ENCODE results near the gene MEIS1. TPM values are rescaled to one million over a fixed set of nuclear protein-coding genes. Genes with fewer than 3 reads are reported as not detected.

Gene MEIS1
- total and polyA plus RNA-seq, 4 experiments from 2014 or later, result not detected

- intact Hi-C loops (cut with micrococcal nuclease), result no loop called here
- Mint-ChIP-seq H3K4me1 (no peaks in the 10 kb centered on the region), H3K9me3 (peaks cover 0 to 3% (median 0%) of the 10 kb centered on the region in 8 donors), H3K27me3 (peaks cover 5 to 9% of the 10 kb centered on the region in 2 donors), H3K27ac (no peak overlapping the region), H3K4me3 (no peak overlapping the region), H3K36me3 (no peaks in the 10 kb centered on the region)
- H3K27me3 ChIP-seq (ENCODE audit: insufficient read depth, low read length), result no peaks in the 10 kb centered on the region
- no peak for DNase-seq
- ChIA-PET CTCF (ENCODE audit: partially characterized antibody) (no interaction called here), POLR2A (ENCODE audit: partially characterized antibody) (no interaction called here)
- no peaks in the 10 kb centered on the region for H3K9me3 ChIP-seq (ENCODE audit: control insufficient read depth in 1 of 2, low read length in 2 of 2)
- H3K27ac ChIP-seq (ENCODE audit: low read depth, low read length), result no peak overlapping the region
- no peak overlapping the region for H3K4me3 ChIP-seq (ENCODE audit: low read length in 2 of 2)
- H3K4me1 ChIP-seq (ENCODE audit: insufficient read depth, low read length), result no peaks in the 10 kb centered on the region
- H3K36me3 ChIP-seq (ENCODE audit: insufficient read depth, low read length), result no peaks in the 10 kb centered on the region
Measured at GRCh38 chr2:66569321-66569851, 134.5 kb downstream of the MEIS1 start.

DNA sequence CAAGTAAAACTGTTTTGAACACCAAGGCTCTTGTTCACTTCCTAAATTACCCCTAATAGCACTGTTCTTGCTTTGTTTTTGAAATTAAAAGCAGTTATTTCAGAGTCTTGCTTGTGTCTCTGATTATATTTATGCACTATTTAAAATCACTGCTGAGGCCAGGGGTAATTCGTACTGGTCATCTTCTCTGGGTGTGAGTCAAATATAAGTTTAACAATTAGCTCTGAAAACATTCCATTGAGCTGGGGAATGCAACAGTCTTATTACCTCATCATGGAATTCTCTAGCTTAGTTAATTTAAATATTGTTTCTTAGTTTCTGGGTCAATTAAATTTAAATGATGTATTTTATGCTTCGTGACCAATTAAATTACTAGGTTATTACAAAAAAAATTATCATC, 135.0 kb downstream of the MEIS1 start:
- Mint-ChIP-seq H3K27me3 (peaks cover 8 to 12% of the 10 kb centered on the region in 2 donors), H3K4me3 (no peak overlapping the region), H3K4me1 (peaks cover 0 to 1% (median under 1%) of the 10 kb centered on the region in 4 donors), H3K27ac (no peak overlapping the region), H3K9me3 (peaks cover 0 to 3% (median 0%) of the 10 kb centered on the region in 8 donors), H3K36me3 (no peaks in the 10 kb centered on the region)
- ChIA-PET POLR2A (ENCODE audit: partially characterized antibody) (no interaction called here), CTCF (ENCODE audit: partially characterized antibody) (no interaction called here)
- no peaks in the 10 kb centered on the region for H3K9me3 ChIP-seq (ENCODE audit: control insufficient read depth in 1 of 2, low read length in 2 of 2)
- intact Hi-C loops (cut with micrococcal nuclease), result no loop called here
- H3K27me3 ChIP-seq (ENCODE audit: insufficient read depth, low read length), result peaks cover under 1% of the 10 kb centered on the region
- H3K4me1 ChIP-seq (ENCODE audit: insufficient read depth, low read length), result no peaks in the 10 kb centered on the region
- H3K27ac ChIP-seq (ENCODE audit: low read depth, low read length), result no peak overlapping the region
- DNase-seq, result no peak
- no peak overlapping the region for H3K4me3 ChIP-seq (ENCODE audit: low read length in 2 of 2)
- no peaks in the 10 kb centered on the region for H3K36me3 ChIP-seq (ENCODE audit: insufficient read depth, low read length)

- ChIA-PET POLR2A (ENCODE audit: partially characterized antibody) (no interaction called here), CTCF (ENCODE audit: partially characterized antibody) (no interaction called here)
- Histone ChIP-seq H3K9me3 (ENCODE audit: control insufficient read depth in 1 of 2, low read length in 2 of 2) (no peaks in the 10 kb centered on the region), H3K27me3 (ENCODE audit: insufficient read depth, low read length) (peaks cover 3% of the 10 kb centered on the region), H3K27ac (ENCODE audit: low read depth, low read length) (no peak overlapping the region), H3K36me3 (ENCODE audit: insufficient read depth, low read length) (no peaks in the 10 kb centered on the region), H3K4me3 (ENCODE audit: low read length in 2 of 2) (no peak overlapping the region), H3K4me1 (ENCODE audit: insufficient read depth, low read length) (no peaks in the 10 kb centered on the region)
- intact Hi-C loops (cut with micrococcal nuclease), result no loop called here
- no peak overlapping the region for H3K27ac Mint-ChIP-seq
- H3K27me3 Mint-ChIP-seq, result peaks cover 12 to 17% of the 10 kb centered on the region in 2 donors
- no peak overlapping the region for H3K4me3 Mint-ChIP-seq
- DNase-seq, result no peak
- H3K36me3 Mint-ChIP-seq, result no peaks in the 10 kb centered on the region
- peaks cover 0 to 3% (median 0%) of the 10 kb centered on the region in 8 donors for H3K9me3 Mint-ChIP-seq
- H3K4me1 Mint-ChIP-seq, result peaks cover 0 to 6% (median 2%) of the 10 kb centered on the region in 4 donors
Measured at GRCh38 chr2:66570471-66570870, 135.5 kb downstream of the MEIS1 start.

DNA sequence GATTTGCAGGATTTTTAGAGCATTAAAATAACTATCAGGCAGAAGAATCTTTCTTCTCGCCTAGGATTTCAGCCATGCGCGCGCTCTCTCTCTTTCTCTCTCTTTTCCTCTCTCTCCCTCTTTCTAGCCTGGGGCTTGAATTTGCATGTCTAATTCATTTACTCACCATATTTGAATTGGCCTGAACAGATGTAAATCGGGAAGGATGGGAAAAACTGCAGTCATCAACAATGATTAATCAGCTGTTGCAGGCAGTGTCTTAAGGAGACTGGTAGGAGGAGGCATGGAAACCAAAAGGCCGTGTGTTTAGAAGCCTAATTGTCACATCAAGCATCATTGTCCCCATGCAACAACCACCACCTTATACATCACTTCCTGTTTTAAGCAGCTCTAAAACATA, 137.0 kb downstream of the MEIS1 start:
- H3K9me3 ChIP-seq (ENCODE audit: control insufficient read depth in 1 of 2, low read length in 2 of 2), result no peaks in the 10 kb centered on the region
- Mint-ChIP-seq H3K9me3 (peaks cover 0 to 3% (median 0%) of the 10 kb centered on the region in 8 donors), H3K27me3 (peaks cover 13 to 22% of the 10 kb centered on the region in 2 donors), H3K4me1 (peaks cover 0 to 8% (median 3%) of the 10 kb centered on the region in 4 donors), H3K27ac (no peak overlapping the region), H3K4me3 (no peak overlapping the region), H3K36me3 (no peaks in the 10 kb centered on the region)
- H3K4me1 ChIP-seq (ENCODE audit: insufficient read depth, low read length), result no peaks in the 10 kb centered on the region
- no peak for DNase-seq
- ChIA-PET POLR2A (ENCODE audit: partially characterized antibody) (no interaction called here), CTCF (ENCODE audit: partially characterized antibody) (no interaction called here)
- no peaks in the 10 kb centered on the region for H3K36me3 ChIP-seq (ENCODE audit: insufficient read depth, low read length)
- H3K27ac ChIP-seq (ENCODE audit: low read depth, low read length), result no peak overlapping the region
- H3K4me3 ChIP-seq (ENCODE audit: low read length in 2 of 2), result no peak overlapping the region
- H3K27me3 ChIP-seq (ENCODE audit: insufficient read depth, low read length), result peaks cover 3% of the 10 kb centered on the region
- intact Hi-C loops (cut with micrococcal nuclease), result no loop called here

GRCh38 chr2:66572391-66572790, 137.5 kb downstream of the MEIS1 start:
- Histone ChIP-seq H3K36me3 (ENCODE audit: insufficient read depth, low read length) (no peaks in the 10 kb centered on the region), H3K9me3 (ENCODE audit: control insufficient read depth in 1 of 2, low read length in 2 of 2) (no peaks in the 10 kb centered on the region), H3K27ac (ENCODE audit: low read depth, low read length) (no peak overlapping the region), H3K27me3 (ENCODE audit: insufficient read depth, low read length) (peaks cover 5% of the 10 kb centered on the region), H3K4me3 (ENCODE audit: low read length in 2 of 2) (no peak overlapping the region), H3K4me1 (ENCODE audit: insufficient read depth, low read length) (no peaks in the 10 kb centered on the region)
- DNase-seq, result no peak
- H3K27ac Mint-ChIP-seq, result no peak overlapping the region
- intact Hi-C loops (cut with micrococcal nuclease), result no loop called here
- H3K4me1 Mint-ChIP-seq, result peaks cover 0 to 8% (median 3%) of the 10 kb centered on the region in 4 donors
- H3K4me3 Mint-ChIP-seq, result no peak overlapping the region
- peaks cover 0 to 3% (median 0%) of the 10 kb centered on the region in 8 donors for H3K9me3 Mint-ChIP-seq
- no peaks in the 10 kb centered on the region for H3K36me3 Mint-ChIP-seq
- peaks cover 16 to 27% of the 10 kb centered on the region in 2 donors for H3K27me3 Mint-ChIP-seq
- CTCF ChIA-PET (ENCODE audit: partially characterized antibody), result no interaction called here
- POLR2A ChIA-PET (ENCODE audit: partially characterized antibody), result no interaction called here

DNA sequence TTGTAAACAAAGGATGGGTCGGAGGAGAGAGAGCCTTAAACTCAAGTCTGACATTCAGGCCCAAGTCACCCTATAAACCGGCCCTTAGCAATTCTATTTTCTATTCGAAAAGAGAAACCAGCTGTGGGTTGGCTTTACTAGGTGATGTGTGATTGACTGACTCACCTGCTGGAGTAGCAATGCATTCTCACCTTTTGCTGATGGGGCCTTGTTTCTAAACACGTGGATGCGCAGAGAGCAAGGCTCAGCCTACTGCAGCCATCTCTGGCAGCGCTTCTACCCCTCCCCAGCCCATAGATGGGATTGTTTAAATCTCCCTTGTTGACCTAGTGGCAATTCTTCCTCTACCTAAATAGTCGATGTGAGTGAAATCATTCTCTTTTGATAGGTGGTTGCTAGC, 138.5 kb downstream of the MEIS1 start:
- Histone ChIP-seq H3K36me3 (ENCODE audit: insufficient read depth, low read length) (no peaks in the 10 kb centered on the region), H3K27ac (ENCODE audit: low read depth, low read length) (no peak overlapping the region), H3K4me3 (ENCODE audit: low read length in 2 of 2) (no peak overlapping the region), H3K4me1 (ENCODE audit: insufficient read depth, low read length) (no peaks in the 10 kb centered on the region), H3K9me3 (ENCODE audit: control insufficient read depth in 1 of 2, low read length in 2 of 2) (no peaks in the 10 kb centered on the region), H3K27me3 (ENCODE audit: insufficient read depth, low read length) (peaks cover 16% of the 10 kb centered on the region)
- Mint-ChIP-seq H3K27ac (no peak overlapping the region), H3K36me3 (no peaks in the 10 kb centered on the region), H3K4me1 (peaks cover 0 to 8% (median 3%) of the 10 kb centered on the region in 4 donors), H3K9me3 (peaks cover 0 to 3% (median 0%) of the 10 kb centered on the region in 8 donors), H3K27me3 (peaks cover 21 to 34% of the 10 kb centered on the region in 2 donors), H3K4me3 (no peak overlapping the region)
- DNase-seq, result no peak
- POLR2A ChIA-PET (ENCODE audit: partially characterized antibody), result no interaction called here
- CTCF ChIA-PET (ENCODE audit: partially characterized antibody), result no interaction called here
- intact Hi-C loops (cut with micrococcal nuclease), result no loop called here

- H3K27ac ChIP-seq (ENCODE audit: low read depth, low read length), result no peak overlapping the region
- H3K9me3 Mint-ChIP-seq, result peaks cover 0 to 3% (median 0%) of the 10 kb centered on the region in 8 donors
- no peak for DNase-seq
- no peaks in the 10 kb centered on the region for H3K36me3 ChIP-seq (ENCODE audit: insufficient read depth, low read length)
- H3K27me3 Mint-ChIP-seq, result peaks cover 21 to 37% of the 10 kb centered on the region in 2 donors
- H3K4me3 ChIP-seq (ENCODE audit: low read length in 2 of 2), result no peak overlapping the region
- peaks cover 0 to 8% (median 3%) of the 10 kb centered on the region in 4 donors for H3K4me1 Mint-ChIP-seq
- no peak overlapping the region for H3K4me3 Mint-ChIP-seq
- H3K36me3 Mint-ChIP-seq, result no peaks in the 10 kb centered on the region
- ChIA-PET POLR2A (ENCODE audit: partially characterized antibody) (no interaction called here), CTCF (ENCODE audit: partially characterized antibody) (no interaction called here)
- H3K27ac Mint-ChIP-seq, result no peak overlapping the region
- H3K9me3 ChIP-seq (ENCODE audit: control insufficient read depth in 1 of 2, low read length in 2 of 2), result no peaks in the 10 kb centered on the region
- intact Hi-C loops (cut with micrococcal nuclease), result no loop called here
- no peaks in the 10 kb centered on the region for H3K4me1 ChIP-seq (ENCODE audit: insufficient read depth, low read length)
- H3K27me3 ChIP-seq (ENCODE audit: insufficient read depth, low read length), result peaks cover 17% of the 10 kb centered on the region
Measured at GRCh38 chr2:66573821-66574233, 138.9 kb downstream of the MEIS1 start.
